Ectodermal cell (in vitro differentiated cells): ENCODE results near the gene IGBP1.
"Not testable (repeated sequence)": the region's sequence is repeated elsewhere in the genome, so short reads cannot be mapped to it uniquely, and the experiment has no call there.

ENCODE experiments used
- H3K27ac ChIP-seq: 2 replicates; pipeline ENCODE4 v1.7.0; 2013; ENCODE audit warnings: mild to moderate bottlenecking, low read depth, low read length; ENCODE audit not compliant: insufficient read depth, poor library complexity, severe bottlenecking
- H3K27me3 ChIP-seq: 2 replicates; pipeline ENCODE4 v1.7.0; 2013; ENCODE audit warnings: mild to moderate bottlenecking, low read length; ENCODE audit not compliant: insufficient read depth, control insufficient read depth, poor library complexity, severe bottlenecking
- H3K36me3 ChIP-seq: one replicate; pipeline ENCODE4 v1.7.0; 2013; ENCODE audit warnings: low read length; ENCODE audit not compliant: control insufficient read depth, insufficient read depth
- H3K4me1 ChIP-seq: one replicate; pipeline ENCODE4 v1.7.0; 2013; ENCODE audit warnings: low read length; ENCODE audit not compliant: control insufficient read depth, insufficient read depth
- H3K4me3 ChIP-seq: 2 replicates; pipeline ENCODE4 v1.7.0; 2013; ENCODE audit warnings: low read depth, low read length, control low read depth; ENCODE audit not compliant: insufficient read depth
- H3K9me3 ChIP-seq: 2 replicates; pipeline ENCODE4 v1.7.0; 2013; ENCODE audit warnings: mild to moderate bottlenecking, low read length, moderate library complexity; ENCODE audit not compliant: control insufficient read depth
- WGBS, 2 experiments: methylation state at CpG; one replicate each; pipeline ENCODE4 v1.1.7; 2013; ENCODE audit warnings: missing lambda C conversion rate in 2 of 2; 5-methylcytosine and 5-hydroxymethylcytosine counted together

The IGBP1 gene

DNA sequence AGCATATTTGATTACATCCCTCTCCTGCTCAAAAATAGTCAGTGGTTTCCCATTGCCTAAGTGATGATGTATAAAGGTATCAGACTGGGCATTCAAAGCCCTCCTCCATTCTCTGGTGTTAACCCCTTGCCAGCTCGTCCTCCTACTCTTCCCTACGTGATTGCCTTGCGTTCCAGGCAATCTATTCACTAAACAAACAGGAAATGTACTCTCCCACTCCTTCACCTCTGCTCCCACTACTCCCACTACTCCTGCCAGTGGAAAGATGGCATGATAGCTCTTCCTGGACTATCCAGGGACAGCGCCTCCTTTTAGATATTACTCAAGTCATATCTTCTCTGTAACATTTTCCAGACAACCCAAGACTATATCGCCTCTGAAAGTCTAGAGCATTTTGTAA, 49.8 kb downstream of the IGBP1 start:
- H3K9me3 ChIP-seq: no peaks in the 10 kb centered on the region
- no peak overlapping the region for H3K27ac ChIP-seq
- no peaks in the 10 kb centered on the region for H3K36me3 ChIP-seq
- H3K4me1 ChIP-seq: no peaks in the 10 kb centered on the region
- no peak overlapping the region for H3K4me3 ChIP-seq
- no peaks in the 10 kb centered on the region for H3K27me3 ChIP-seq
- 91 to 92% methylated on average over 5 of the region's 5 CpGs for whole genome bisulfite sequencing, 2 experiments

DNA sequence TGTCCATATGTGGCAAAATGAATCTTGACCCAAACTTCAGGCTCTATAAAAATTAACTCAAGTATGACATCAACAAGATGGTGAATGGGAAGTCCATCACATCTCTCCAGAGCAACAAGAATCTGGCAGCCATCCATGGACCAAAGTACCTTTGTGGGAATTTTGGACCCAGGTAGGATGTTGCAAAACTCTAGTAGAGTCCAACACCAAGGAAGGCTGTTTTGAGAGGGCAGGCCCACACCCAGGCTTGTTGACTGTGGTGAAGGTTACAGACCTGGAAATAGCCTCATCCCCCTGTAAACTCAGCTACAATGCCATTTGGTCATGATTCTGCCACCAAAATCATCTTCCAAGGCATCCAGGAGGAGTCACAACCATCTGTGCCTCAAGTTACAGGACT, 57.0 kb downstream of the IGBP1 start:
- no peaks in the 10 kb centered on the region for H3K9me3 ChIP-seq
- H3K4me3 ChIP-seq: no peak overlapping the region
- H3K4me1 ChIP-seq: no peaks in the 10 kb centered on the region
- H3K36me3 ChIP-seq: no peaks in the 10 kb centered on the region
- H3K27me3 ChIP-seq: no peaks in the 10 kb centered on the region
- no peak overlapping the region for H3K27ac ChIP-seq

- 21 to 25% methylated on average over 9 to 10 of the region's 12 CpGs for WGBS, 2 experiments
- H3K36me3 ChIP-seq: no peaks in the 10 kb centered on the region
- H3K4me1 ChIP-seq: no peaks in the 10 kb centered on the region
- no peak overlapping the region for H3K27ac ChIP-seq
- no peak overlapping the region for H3K4me3 ChIP-seq
- no peaks in the 10 kb centered on the region for H3K27me3 ChIP-seq
- H3K9me3 ChIP-seq: no peaks in the 10 kb centered on the region
Observed at GRCh38 chrX:70196961-70197720, 63.9 kb downstream of the IGBP1 start.

- WGBS, 2 experiments: 94 to 96% methylated on average over 5 of the region's 5 CpGs
- H3K4me3 ChIP-seq: no peak overlapping the region
Observed at GRCh38 chrX:70201732-70202131, 68.5 kb downstream of the IGBP1 start.

DNA sequence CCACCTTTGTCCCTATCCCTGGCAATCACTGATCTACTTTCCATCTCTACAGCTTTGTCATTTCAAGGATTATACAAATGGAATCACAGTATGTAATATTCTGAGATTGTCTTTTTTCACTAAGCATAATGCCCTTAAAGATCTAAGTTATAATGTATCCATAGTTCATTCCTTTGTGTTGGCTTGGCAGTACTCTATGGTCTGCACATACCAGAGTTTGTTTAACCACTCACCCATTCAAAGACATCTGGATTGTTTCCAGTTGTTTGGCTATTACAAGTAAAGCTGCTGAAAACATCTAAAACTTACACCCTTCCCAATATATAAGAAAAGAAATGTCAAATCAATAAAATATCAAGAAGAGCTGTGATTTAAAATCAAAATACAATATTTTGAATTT, 75.2 kb downstream of the IGBP1 start:
- Histone ChIP-seq H3K9me3 (no peaks in the 10 kb centered on the region), H3K27me3 (no peaks in the 10 kb centered on the region), H3K27ac (no peak overlapping the region), H3K4me3 (no peak overlapping the region), H3K36me3 (no peaks in the 10 kb centered on the region), H3K4me1 (no peaks in the 10 kb centered on the region)

More at GRCh38 chrX:70201732-70202131, 68.5 kb downstream of the IGBP1 start:
- no peak overlapping the region for H3K27ac ChIP-seq
- no peaks in the 10 kb centered on the region for H3K4me1 ChIP-seq
- no peaks in the 10 kb centered on the region for H3K36me3 ChIP-seq
- H3K27me3 ChIP-seq: no peaks in the 10 kb centered on the region
- no peaks in the 10 kb centered on the region for H3K9me3 ChIP-seq

DNA sequence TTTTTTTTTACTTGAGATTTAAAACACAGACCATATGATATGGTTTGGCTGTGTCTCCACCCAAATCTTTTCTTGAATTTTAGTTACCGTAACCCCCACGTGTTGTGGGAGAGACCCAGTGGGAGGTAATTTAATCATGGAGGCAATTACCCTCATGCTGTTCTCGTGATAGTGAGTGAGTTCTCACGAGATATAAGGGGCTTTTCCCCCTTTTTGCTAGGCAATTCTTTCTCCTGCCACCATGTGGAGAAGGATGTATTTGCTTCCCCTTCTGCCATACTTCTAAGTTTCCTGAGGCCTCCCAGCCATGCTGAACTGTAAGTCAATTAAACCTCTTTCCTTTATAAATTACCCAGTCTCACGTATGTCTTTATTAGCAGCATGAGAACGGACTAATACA, 76.3 kb downstream of the IGBP1 start:
- H3K4me1 ChIP-seq, H3K4me3 ChIP-seq, H3K36me3 ChIP-seq, H3K27me3 ChIP-seq, H3K27ac ChIP-seq, H3K9me3 ChIP-seq: not testable (repeated sequence)
- WGBS, 2 experiments: 85 to 88% methylated on average over 2 to 4 of the region's 6 CpGs
